Cardiac muscle cell (in vitro differentiated cells and primary cell): ENCODE measurements around the gene FLNB. TPM values are rescaled to one million over a fixed set of nuclear protein-coding genes. Genes with fewer than 3 reads are reported as not detected.

ENCODE experiments used
- DNase-seq, 2 donors: peaks; one replicate each; pipeline versions ENCODE4 v3.0.0 to v3.0.0-alpha.2; 2010 to 2017; ENCODE audit warnings: low read depth in 1 of 2, low spot score in 1 of 2
- H3K27ac ChIP-seq: fragments of 200-600 bp; sonication (generic); 2 replicates; pipeline ENCODE4 v1.5.1; 2016
- H3K27me3 ChIP-seq: fragments of 200-600 bp; sonication (generic); 2 replicates; pipeline ENCODE4 v1.6.0; 2016; ENCODE audit warnings: control low read depth
- H3K36me3 ChIP-seq: fragments of 200-600 bp; sonication (generic); 2 replicates; pipeline ENCODE4 v1.5.1; 2016; ENCODE audit warnings: control low read depth
- H3K4me1 ChIP-seq: fragments of 200-600 bp; sonication (generic); 2 replicates; pipeline ENCODE4 v1.8.1; 2017; ENCODE audit warnings: low read depth, mild to moderate bottlenecking, mixed run types
- H3K4me3 ChIP-seq: fragments of 200-600 bp; sonication (generic); 2 replicates; pipeline ENCODE4 v1.5.1; 2016; ENCODE audit warnings: mild to moderate bottlenecking
- H3K9me3 ChIP-seq: fragments of 200-600 bp; sonication (generic); 2 replicates; pipeline ENCODE4 v1.5.1; 2017; ENCODE audit warnings: low read depth, mild to moderate bottlenecking, control low read depth
- polyA plus RNA-seq: library from polyadenylated mRNA; unstranded; fragments of >200 nt; fragmentation: Nextera tagmentation; extraction: Ambion mirVana; gene quantifications from 2 replicates; pipeline ENCODE4 v1.2.1, GENCODE V29; 2016
- total RNA-seq: library from RNA; depleted of rRNA; stranded (reverse); fragments of >200 nt; gene quantifications from 2 replicates; pipeline ENCODE4 v1.2.3, GENCODE V29; 2016
- TF ChIP-seq, protein P1 (sequence below): IDR thresholded peaks from 2 replicates; pipeline ENCODE4 v1.5.1; 2012; ENCODE audit warnings: low read depth, mild to moderate bottlenecking, low read length

FLNB gene
- total and polyA plus RNA-seq, 2 experiments from 2014 or later, result 12.1 to 28.7 TPM

DNA sequence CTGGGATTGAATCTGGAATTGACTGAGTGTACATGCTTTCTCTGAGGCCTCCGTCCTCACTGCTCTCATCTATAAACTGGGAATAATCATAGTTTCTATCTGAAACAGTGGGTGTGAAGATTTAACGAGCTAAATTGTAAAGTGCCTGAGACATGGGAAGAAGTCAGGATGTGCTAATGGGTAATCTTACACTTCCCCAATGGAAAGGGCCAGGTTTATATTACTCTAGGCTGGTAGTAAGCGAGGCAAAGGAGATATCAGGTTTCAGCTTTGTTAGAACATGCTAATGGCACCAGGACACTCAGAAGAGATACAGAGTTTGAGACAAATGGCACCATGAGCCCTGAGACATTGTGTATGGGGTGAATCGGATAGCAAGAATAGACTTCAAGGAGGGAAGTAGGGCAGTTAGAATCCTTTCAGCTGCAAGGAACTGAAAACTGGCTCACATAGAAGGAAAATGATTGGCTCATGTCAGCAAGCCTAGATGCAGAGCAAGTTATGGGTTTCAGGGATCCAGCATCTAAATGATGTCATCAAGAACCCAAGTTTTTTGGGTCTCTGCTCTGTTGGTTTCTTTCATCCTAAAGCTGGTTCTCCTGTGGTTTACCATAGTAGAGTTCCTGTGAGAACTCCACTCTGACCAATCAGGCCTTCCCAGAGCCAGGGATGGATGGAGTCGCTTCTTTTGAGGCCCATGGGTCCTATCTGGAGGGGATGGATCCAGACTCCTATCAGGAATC lies 21.8 kb downstream of the FLNB start:
- no peak for DNase-seq
- TF ChIP-seq, protein P1, sequence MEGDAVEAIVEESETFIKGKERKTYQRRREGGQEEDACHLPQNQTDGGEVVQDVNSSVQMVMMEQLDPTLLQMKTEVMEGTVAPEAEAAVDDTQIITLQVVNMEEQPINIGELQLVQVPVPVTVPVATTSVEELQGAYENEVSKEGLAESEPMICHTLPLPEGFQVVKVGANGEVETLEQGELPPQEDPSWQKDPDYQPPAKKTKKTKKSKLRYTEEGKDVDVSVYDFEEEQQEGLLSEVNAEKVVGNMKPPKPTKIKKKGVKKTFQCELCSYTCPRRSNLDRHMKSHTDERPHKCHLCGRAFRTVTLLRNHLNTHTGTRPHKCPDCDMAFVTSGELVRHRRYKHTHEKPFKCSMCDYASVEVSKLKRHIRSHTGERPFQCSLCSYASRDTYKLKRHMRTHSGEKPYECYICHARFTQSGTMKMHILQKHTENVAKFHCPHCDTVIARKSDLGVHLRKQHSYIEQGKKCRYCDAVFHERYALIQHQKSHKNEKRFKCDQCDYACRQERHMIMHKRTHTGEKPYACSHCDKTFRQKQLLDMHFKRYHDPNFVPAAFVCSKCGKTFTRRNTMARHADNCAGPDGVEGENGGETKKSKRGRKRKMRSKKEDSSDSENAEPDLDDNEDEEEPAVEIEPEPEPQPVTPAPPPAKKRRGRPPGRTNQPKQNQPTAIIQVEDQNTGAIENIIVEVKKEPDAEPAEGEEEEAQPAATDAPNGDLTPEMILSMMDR, result no peak
- no peak overlapping the region for H3K4me3 ChIP-seq
- no peaks in the 10 kb centered on the region for H3K27me3 ChIP-seq
- H3K27ac ChIP-seq, result no peak overlapping the region
- no peaks in the 10 kb centered on the region for H3K9me3 ChIP-seq
- no peaks in the 10 kb centered on the region for H3K4me1 ChIP-seq
- H3K36me3 ChIP-seq, result no peaks in the 10 kb centered on the region

DNA sequence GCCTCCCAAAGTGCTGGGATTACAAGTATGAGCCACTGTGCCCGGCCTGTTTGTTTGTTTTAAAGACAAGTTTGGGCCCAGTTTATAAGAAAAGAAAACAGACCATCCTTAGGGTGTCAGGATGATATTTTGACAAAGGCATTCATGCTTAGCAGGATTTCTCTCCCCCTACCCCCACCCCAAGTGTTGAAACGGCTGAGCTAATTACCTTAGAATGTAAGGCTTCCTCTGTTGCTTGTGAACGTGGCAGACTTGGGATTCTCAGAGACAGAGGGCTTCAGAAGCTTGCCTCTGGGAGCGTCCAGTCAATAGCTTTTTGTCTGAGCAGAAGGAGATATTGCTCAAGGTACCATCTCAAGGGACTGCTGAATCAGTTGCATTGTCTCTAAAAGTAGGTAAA lies 24.0 kb downstream of the FLNB start:
- H3K4me1 ChIP-seq, result peaks cover 4% of the 10 kb centered on the region
- DNase-seq, result peak in 1 of 2 donors; percentile 69

DNA sequence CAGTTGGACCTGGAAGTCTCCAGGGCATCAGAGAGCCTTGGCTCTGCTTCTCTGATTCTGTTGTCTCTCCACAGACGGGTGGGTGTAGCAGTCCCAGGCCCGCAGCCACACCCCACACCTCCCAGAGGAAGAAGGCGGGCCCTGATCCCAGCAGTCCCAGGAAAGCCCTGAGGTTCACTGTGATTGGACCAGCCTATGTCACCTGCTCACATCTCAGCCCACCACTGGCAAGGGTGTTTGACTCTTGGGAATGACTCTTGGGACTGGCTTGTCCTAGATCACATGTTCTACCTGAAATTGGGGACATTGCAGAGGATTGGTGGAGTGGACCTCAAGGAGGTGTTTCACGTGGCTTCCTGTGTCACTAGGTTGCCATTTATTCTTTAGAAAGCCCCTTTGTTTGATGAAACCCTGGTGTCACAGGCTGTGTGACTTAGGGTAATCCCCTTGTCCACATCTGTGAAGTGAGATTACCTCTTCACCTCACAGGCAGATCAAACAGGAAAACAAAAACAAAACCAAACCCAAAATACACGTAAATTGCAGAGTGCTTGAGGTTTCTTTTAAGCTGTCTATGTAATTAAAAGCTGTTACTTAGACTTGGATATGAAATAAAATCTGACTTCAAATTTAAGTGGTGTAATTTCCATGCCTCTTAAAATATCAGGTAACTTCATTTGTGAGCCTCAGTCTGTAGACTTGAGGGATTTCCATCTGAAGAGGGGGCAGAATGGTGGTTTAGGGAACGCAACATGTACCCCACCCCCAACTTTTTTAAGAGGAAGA lies 26.7 kb downstream of the FLNB start:
- Histone ChIP-seq H3K27ac (no peak overlapping the region), H3K4me1 (peaks cover 4% of the 10 kb centered on the region)

More for the DNA sequence above, 24.0 kb downstream of the FLNB start:
- no peaks in the 10 kb centered on the region for H3K9me3 ChIP-seq
- TF ChIP-seq, protein P1, result no peak
- no peak overlapping the region for H3K4me3 ChIP-seq
- H3K27ac ChIP-seq, result no peak overlapping the region
- no peaks in the 10 kb centered on the region for H3K27me3 ChIP-seq
- no peaks in the 10 kb centered on the region for H3K36me3 ChIP-seq

DNA sequence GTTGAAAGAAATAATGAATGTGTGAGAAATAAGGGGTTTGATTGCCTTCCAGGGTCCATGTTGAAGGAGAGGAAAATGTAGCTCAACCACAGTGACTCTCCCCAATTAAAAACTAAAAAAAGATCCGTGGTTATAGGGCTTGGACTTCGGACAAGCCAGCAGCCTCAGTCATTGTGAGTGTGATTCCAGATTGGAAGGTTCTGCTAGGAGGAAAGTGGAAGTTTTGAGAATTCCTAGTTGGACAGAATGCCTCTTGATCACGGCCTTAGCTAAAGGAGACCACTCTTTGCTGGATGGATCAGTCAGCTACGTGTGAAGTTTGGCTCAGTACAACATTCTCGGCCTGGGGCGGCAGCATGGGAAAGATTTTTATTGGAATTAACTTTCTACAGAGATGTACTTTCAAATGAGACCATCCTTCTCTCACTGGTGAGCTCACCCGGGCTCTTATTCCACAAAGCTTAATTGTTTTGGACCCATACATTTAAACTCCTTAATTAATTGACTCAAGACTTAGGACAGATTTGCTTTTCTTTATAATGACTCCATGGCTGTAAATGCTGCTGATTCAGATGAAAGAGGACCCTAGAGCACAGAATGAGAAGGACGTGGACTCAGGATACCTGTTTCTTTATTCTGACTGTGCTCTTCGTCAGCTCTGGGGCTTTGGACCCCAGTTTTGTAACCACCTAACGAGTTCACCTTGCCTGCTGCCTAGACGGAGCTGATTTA lies 27.5 kb downstream of the FLNB start:
- Histone ChIP-seq H3K27me3 (no peaks in the 10 kb centered on the region), H3K36me3 (no peaks in the 10 kb centered on the region), H3K4me1 (peaks cover 4% of the 10 kb centered on the region), H3K4me3 (no peak overlapping the region), H3K27ac (peak overlapping the region; percentile 3), H3K9me3 (no peaks in the 10 kb centered on the region)
- DNase-seq, result no peak
- TF ChIP-seq, protein P1, result no peak

More for the DNA sequence above, 26.7 kb downstream of the FLNB start:
- no peaks in the 10 kb centered on the region for H3K9me3 ChIP-seq
- no peaks in the 10 kb centered on the region for H3K36me3 ChIP-seq
- TF ChIP-seq, protein P1, result no peak
- DNase-seq, result no peak
- no peaks in the 10 kb centered on the region for H3K27me3 ChIP-seq
- H3K4me3 ChIP-seq, result no peak overlapping the region

DNA sequence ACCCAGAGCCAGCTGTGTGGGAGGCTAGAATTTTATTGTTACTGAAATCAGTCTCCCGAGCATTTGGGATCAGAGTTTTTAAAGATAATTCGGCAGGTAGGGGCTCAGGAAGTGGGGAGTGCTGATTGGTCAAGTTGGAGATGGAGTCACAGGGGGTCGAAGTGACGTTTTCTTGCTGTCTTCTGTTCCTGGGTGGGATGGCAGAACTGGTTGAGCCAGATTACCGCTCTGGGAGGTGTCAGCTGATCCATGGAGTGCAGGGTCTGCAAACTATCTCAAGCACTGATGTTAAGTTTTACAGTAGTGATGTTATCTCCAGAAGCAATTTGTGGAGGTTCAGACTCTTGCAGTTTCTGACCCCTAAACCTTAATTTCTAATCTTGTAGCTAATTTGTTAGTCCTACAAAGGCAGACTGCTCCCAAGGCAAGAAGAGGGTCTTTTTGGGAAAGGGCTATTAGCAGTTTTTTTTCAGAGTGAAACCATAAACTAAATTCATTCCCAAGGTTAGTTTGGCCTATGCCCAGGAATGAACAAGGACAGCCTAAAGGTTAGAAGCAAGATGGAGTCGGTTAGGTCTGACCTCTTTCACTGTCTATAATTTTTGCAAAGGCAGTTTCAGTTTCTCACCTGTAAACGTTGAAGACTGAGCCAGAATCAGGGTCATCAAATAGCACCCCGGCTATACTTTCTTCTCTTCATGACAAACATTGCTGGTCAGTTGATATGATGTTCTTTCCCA lies 28.2 kb downstream of the FLNB start:
- Histone ChIP-seq H3K36me3 (no peaks in the 10 kb centered on the region), H3K4me1 (peaks cover 4% of the 10 kb centered on the region), H3K27ac (peak overlapping the region; percentile 3), H3K27me3 (no peaks in the 10 kb centered on the region), H3K9me3 (no peaks in the 10 kb centered on the region), H3K4me3 (no peak overlapping the region)
- TF ChIP-seq, protein P1, result no peak
- no peak for DNase-seq
